Measurements from ENCODE around the gene ZFYVE19. TPM values are rescaled to one million over a fixed set of nuclear protein-coding genes. Genes with fewer than 3 reads are reported as not detected.

ZFYVE19 gene, protein sequence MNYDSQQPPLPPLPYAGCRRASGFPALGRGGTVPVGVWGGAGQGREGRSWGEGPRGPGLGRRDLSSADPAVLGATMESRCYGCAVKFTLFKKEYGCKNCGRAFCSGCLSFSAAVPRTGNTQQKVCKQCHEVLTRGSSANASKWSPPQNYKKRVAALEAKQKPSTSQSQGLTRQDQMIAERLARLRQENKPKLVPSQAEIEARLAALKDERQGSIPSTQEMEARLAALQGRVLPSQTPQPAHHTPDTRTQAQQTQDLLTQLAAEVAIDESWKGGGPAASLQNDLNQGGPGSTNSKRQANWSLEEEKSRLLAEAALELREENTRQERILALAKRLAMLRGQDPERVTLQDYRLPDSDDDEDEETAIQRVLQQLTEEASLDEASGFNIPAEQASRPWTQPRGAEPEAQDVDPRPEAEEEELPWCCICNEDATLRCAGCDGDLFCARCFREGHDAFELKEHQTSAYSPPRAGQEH
- 15.1 and 19.3 TPM in 2 replicates for total RNA-seq

DNA sequence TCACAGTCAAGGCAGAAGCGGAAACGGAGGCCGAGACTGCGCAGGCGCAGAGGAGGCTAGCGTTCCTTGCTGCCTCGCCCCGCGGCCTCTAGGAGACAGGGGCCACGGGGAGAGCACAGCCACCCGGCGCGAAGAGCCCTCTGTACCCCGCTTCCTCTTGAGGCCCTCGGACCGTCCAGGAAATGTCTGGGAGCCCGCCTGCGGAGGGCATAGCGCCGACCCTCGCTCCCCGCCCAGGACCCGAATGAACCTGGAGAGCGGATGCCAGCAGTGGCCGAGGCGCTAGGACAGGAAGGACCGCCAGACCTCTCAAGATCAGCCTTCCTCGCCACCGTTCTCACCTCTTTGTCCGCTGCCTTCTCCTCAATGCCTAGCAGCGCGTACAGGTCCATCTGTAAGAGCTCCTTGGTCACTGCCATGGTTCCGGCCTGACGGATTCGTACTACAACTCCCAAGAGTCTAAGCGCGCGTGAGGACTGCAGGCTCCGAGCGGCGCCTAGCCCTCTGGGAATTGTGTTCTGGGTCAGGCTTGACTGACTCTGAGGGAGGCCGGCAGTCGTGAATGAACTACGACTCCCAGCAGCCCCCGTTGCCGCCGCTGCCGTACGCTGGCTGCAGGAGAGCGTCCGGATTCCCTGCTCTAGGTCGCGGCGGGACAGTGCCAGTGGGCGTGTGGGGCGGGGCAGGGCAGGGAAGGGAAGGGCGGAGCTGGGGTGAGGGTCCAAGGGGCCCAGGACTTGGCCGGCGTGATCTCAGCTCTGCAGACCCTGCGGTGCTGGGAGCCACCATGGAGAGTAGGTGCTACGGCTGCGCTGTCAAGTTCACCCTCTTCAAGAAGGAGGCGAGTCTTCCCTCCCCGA, at the start of gene ZFYVE19, which contains the start of gene DNAJC17:
TSS of gene ZFYVE19 (plus strand) at position 62 of the 860 bp plus-strand sequence. CDS start at position 563, 501 bp downstream.
TSS of gene DNAJC17 (minus strand) at position 446 of the 860 bp plus-strand sequence. CDS start at position 419, 27 bp downstream.

DNA sequence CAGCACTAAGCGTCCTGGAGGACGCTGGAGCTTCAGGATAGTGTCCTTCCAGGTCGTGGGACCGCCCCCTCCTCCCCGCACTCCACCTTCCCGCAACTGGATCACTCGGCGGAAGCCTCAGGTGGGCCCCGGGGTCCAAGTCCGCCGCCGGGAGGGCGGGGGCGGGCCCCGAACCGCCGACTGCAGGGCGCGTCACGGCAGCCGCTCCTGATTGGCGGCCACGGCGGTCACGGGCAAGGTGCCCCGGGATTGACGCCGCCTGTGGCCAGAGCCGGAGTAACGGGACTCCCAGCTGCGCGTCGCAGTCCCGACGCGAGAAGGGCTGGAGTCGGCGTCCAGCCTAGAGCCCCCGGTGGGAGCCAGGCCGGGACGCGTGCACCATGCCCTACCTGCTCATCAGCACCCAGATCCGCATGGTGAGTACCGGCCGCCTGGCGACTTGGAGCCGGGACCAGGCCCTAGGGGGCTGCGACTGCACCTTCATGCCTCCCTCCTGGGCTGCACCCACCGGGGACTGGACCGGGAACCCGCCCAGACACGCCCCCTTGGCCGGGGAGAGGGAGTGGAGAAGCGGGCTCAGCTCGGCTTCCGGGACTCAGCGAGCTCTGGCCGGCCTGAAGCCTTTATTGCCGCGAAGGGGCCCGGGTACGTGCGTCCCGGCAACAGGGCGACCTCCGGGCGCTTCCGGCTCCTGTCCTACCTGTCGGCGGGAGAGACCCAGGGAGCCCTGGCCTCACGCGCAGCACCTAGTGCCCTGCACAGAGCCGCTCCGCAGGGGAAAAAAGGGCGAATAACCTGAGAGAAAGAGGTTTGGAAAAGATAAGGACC, 42.9 kb upstream of the ZFYVE19 start, which contains the start of gene GCHFR:
TSS of gene GCHFR (plus strand) at position 268 of the 828 bp plus-strand sequence. CDS start at position 381, 113 bp downstream.

DNA sequence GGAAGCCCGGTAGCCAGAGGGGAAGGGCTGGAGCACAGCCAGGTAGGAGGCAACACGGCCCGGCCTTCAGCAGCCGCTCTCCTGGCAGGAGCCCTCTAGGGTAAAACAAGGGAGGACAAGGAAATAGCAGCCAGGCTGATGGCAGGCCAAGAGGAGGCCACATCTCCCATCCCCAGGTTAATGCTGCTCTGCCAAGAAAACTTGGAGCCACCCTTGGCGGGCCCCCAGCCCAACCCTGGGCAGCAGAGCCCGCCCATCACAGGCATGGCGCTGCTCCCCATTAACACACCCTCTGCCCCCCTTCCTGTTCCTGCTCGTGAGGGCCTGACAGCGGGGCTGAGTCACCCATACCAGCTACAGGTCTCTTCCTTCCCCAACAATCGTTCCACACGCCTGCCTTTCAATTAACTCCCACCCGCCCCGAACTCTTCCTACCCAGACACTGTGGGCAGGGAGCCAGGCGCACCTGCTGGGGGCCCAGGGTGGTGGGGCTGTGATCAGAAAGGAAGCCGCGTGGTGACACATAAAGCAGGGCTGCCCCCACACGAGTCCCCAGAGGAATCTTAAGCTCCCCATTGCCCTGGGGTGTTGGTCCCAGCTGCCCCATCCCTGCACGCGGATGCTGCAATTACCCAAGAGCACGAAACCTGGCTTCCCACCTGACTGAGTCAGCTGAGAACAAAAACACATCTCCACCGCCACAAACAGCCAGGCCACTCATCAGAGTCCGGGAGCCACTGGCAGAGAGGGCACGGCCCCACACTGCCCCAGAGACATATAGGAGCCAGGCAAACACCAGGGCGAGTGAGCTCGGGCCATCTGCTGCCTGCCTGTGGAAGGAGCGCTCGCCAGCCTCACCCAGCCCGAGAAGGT, 37.4 kb upstream of the ZFYVE19 start, which contains the start of gene C15orf62:
TSS of gene C15orf62 (plus strand) at position 707 of the 873 bp plus-strand sequence. CDS start 516 bp downstream, outside the sequence.

DNA sequence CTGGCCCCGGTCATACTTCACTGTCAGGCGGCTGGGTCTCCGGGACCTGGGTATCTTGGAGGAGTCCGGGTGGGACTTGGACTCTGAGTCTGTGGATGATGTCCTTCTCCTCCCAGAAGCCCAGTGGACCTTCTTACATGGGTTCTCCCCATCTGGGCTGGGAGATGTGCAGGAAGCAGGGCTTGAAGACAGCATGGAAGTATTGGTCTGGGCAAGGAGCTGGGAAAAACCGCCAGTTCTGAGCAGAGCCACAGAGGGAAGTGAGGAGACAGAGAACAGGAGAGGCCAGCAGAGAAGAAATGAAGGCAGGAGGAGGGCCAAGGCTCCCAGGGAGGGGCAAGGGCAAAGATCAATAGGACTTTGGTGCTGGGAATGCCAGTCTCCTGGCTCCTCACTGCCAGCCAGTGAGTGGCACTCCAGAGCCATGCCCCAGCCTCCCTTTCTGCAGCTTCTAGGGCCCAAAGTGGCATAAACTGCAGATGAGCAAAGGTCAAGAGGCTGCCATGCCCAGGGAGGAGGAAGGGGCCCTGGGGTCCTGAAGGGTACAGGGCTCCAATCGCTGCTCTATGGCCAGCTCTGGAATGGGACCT, 21.7 kb downstream of the ZFYVE19 start, which contains the start of gene PPP1R14D:
TSS of gene PPP1R14D (minus strand) at position 262 of the 590 bp plus-strand sequence. CDS start at position 195, 67 bp downstream.

DNA sequence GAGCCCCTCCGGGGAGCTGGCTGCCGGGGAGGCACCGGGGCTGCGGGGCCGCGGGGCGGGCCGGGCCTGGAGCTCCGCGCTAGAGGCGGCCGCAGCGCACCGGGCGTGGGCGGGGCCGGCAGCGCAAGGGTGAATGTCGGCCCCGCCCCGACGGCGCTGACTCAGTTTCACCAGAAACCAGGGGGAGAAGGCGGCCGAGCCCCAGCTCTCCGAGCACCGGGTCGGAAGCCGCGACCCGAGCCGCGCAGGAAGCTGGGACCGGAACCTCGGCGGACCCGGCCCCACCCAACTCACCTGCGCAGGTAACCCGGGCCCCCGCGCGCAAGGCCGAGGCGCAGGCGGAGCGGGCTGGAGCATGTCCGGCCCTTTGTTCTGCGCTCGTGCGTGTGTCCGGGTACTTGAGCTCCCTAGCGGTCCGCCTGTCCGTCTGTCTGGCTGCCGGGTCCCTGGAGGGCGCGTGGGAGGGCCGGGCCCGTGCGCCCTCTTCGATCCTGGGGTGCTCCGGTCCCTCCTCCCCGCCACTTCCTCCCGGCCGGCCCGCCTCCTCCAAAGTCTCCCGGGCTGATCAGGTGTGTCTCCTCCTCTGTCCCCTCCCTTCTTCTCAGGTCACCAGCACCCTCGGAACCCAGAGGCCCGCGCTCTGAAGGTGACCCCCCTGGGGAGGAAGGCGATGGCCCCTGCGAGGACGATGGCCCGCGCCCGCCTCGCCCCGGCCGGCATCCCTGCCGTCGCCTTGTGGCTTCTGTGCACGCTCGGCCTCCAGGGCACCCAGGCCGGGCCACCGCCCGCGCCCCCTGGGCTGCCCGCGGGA, 37.2 kb downstream of the ZFYVE19 start, which contains the start of gene SPINT1:
TSS of gene SPINT1 (plus strand) at position 164 of the 811 bp plus-strand sequence. CDS start at position 671, 507 bp downstream.

Other genes with a start within 250 kb of the ZFYVE19 start
- gene CCDC32, start 242.0 kb upstream of the ZFYVE19 start, total RNA-seq = 17.0 and 21.1 TPM in 2 replicates
- 11.3 and 11.9 TPM in 2 replicates for gene RPUSD2, start 237.8 kb upstream of the ZFYVE19 start, total RNA-seq
- gene KNL1, start 212.8 kb upstream of the ZFYVE19 start, total RNA-seq = 1.2 and 14.2 TPM in 2 replicates
- gene RAD51, start 111.9 kb upstream of the ZFYVE19 start, total RNA-seq = 0.30 and 4.8 TPM in 2 replicates
- 25.7 and 26.4 TPM in 2 replicates for gene RMDN3, start 51.8 kb upstream of the ZFYVE19 start, total RNA-seq
- gene GCHFR, start 43.0 kb upstream of the ZFYVE19 start, total RNA-seq = 0.60 and 2.4 TPM in 2 replicates
- under 0.01 and 0.05 TPM in 2 replicates for gene C15orf62, start 37.1 kb upstream of the ZFYVE19 start, total RNA-seq
- gene DNAJC17, start 384 bp downstream of the ZFYVE19 start, total RNA-seq = 7.7 and 27.2 TPM in 2 replicates
- gene PPP1R14D, start 21.6 kb downstream of the ZFYVE19 start, total RNA-seq = not detected in 2 replicates
- gene SPINT1, start 37.0 kb downstream of the ZFYVE19 start, total RNA-seq = 0.30 and 0.78 TPM in 2 replicates
- gene RHOV, start 67.1 kb downstream of the ZFYVE19 start, total RNA-seq = under 0.01 TPM in 1 of 2 replicates, not detected in the other
- gene VPS18, start 87.4 kb downstream of the ZFYVE19 start, total RNA-seq = 49.3 and 53.2 TPM in 2 replicates
- 0.14 and 0.30 TPM in 2 replicates for gene DLL4, start 122.3 kb downstream of the ZFYVE19 start, total RNA-seq
- gene CHAC1, start 146.4 kb downstream of the ZFYVE19 start, total RNA-seq = 9.5 and 41.9 TPM in 2 replicates

All from smooth muscle cell of the umbilical artery (primary cell).